Right ventricle myocardium inferior (tissue), 1 donor: ENCODE data around the gene RAMP1. TPM values are rescaled to one million over a fixed set of nuclear protein-coding genes. Genes with fewer than 3 reads are reported as not detected.
A peak's percentile ranks its signal among the peaks of the same experiment; 100 is the strongest.

Source experiments
- ATAC-seq: fragments of 200-7000 bp; cut with Tn5 transposase; one replicate; pipeline ENCODE4 v1.9.1; 2020; ENCODE audit warnings: mild to moderate bottlenecking, moderate library complexity
- DNase-seq: peaks from one replicate; pipeline ENCODE4 v3.0.0; 2021; ENCODE audit errors: missing footprints
- intact Hi-C: fragments of 100-400 bp; cut with DNase I; formaldehyde crosslinking; loops from one replicate; pipeline ENCODE4 v1.11.0; 2022
- total RNA-seq: library from RNA; stranded (reverse); fragmentation: NEBNext Ultra II Directional; extraction: Animal tissue kit (Norgen Biotek cat#: 25700); gene quantifications from one replicate; pipeline ENCODE4 v1.2.1, GENCODE V29; 2021
- donor health status: DM: no; HTN: yes; CAD: no; lungs with severe emphysema.

Gene RAMP1
- total RNA-seq, 1 donor from 2014 or later = 139 TPM

- peak; percentile 23 for ATAC-seq
- intact Hi-C loops = no loop called here
- no peak for DNase-seq
Measured at GRCh38 chr2:237955640-237956401, 96.4 kb downstream of the RAMP1 start.

GRCh38 chr2:237956402-237956736 is 96.9 kb downstream of the RAMP1 start:
- intact Hi-C loops = no loop called here
- DNase-seq (no peak), ATAC-seq (no peak)

GRCh38 chr2:237961637-237962036 is 102.2 kb downstream of the RAMP1 start:
- intact Hi-C loops = loop anchor here (10.0 kb wide), 1 partner anchor 173 kb away; the partner anchor contains the start of gene KLHL30
- ATAC-seq = no peak
- no peak for DNase-seq

Other genes with a start within 250 kb of the RAMP1 start
- 104 TPM for gene LRRFIP1, start 232.0 kb upstream of the RAMP1 start, total RNA-seq
- 0.30 TPM for gene RBM44, start 60.8 kb upstream of the RAMP1 start, total RNA-seq
- 73.3 TPM for gene UBE2F, start 107.4 kb downstream of the RAMP1 start, total RNA-seq
- gene SCLY, start 201.4 kb downstream of the RAMP1 start, total RNA-seq = 10.8 TPM
- not detected for gene ESPNL, start 240.7 kb downstream of the RAMP1 start, total RNA-seq